H1 (cell line): ENCODE data around the gene SPTAN1. TPM values are rescaled to one million over a fixed set of nuclear protein-coding genes. Genes with fewer than 3 reads are reported as not detected.
"Not testable (repeated sequence)": the region's sequence is repeated elsewhere in the genome, so short reads cannot be mapped to it uniquely, and the experiment has no call there.

ENCODE experiments used
- CTCF ChIA-PET: fragments of 300-600 bp; sonication (Branson Sonifier 250); formaldehyde crosslinking; loops from one replicate; lab custom pipeline; 2021; ENCODE audit not compliant: partially characterized antibody; lab: Charles Lee
- POLR2A ChIA-PET: fragments of 300-600 bp; sonication (Branson Sonifier 250); formaldehyde crosslinking; loops from one replicate; lab custom pipeline; 2021; ENCODE audit warnings: inconsistent platforms; ENCODE audit not compliant: partially characterized antibody; lab: Charles Lee
- DNase-seq, 2 experiments: peaks; one replicate each; pipeline versions ENCODE4 v3.0.0 to v3.0.0-alpha.2; 2010 to 2022; ENCODE audit warnings: low spot score in 2 of 2, low read depth in 1 of 2, mixed read lengths in 1 of 2
- FAIRE-seq: peaks from 2 replicates; lab custom pipeline; 2011; peaks lifted over from hg19 to GRCh38; lab: Jason Lieb, UNC
- H2AFZ ChIP-seq: 2 replicates; pipeline ENCODE4 v1.8.1; 2012; ENCODE audit warnings: low read length, inconsistent platforms
- H2AK5ac ChIP-seq: 2 replicates; pipeline ENCODE4 v1.6.1; 2013; ENCODE audit warnings: low read depth, low read length
- H2BK120ac ChIP-seq: replicated peaks from 2 replicates; pipeline ENCODE3; 2013; ENCODE audit warnings: low read depth, low read length, inconsistent platforms
- H2BK12ac ChIP-seq: 2 replicates; pipeline ENCODE4 v1.6.1; 2013; ENCODE audit warnings: low read depth, low read length
- H2BK15ac ChIP-seq: 2 replicates; pipeline ENCODE4 v1.6.1; 2013; ENCODE audit warnings: low read length
- H2BK20ac ChIP-seq: 2 replicates; pipeline ENCODE4 v1.6.1; 2013; ENCODE audit warnings: low read length
- H2BK5ac ChIP-seq: 2 replicates; pipeline ENCODE4 v1.6.1; 2013; ENCODE audit warnings: low read depth, low read length
- H3K14ac ChIP-seq: 2 replicates; pipeline ENCODE4 v1.6.1; 2013; ENCODE audit warnings: inconsistent platforms; ENCODE audit not compliant: insufficient read length
- H3K18ac ChIP-seq: 2 replicates; pipeline ENCODE4 v1.6.1; 2013; ENCODE audit warnings: low read length; ENCODE audit errors: extremely low read depth
- H3K23ac ChIP-seq: 2 replicates; pipeline ENCODE4 v1.6.1; 2013; ENCODE audit warnings: inconsistent platforms; ENCODE audit not compliant: insufficient read length
- H3K23me2 ChIP-seq: 2 replicates; pipeline ENCODE4 v1.6.1; 2013; ENCODE audit warnings: low read depth, low read length
- H3K27ac ChIP-seq: 2 replicates; pipeline ENCODE4 v1.6.1; 2011; ENCODE audit warnings: low read depth, low read length, inconsistent platforms
- H3K27me3 ChIP-seq, 4 experiments: replicated peaks in 1 of 4; 1 replicate in 1 of 4; 2 replicates in 3 of 4; pipeline versions ENCODE4 v1.6.1 to v1.8.1; 2011 to 2013; ENCODE audit warnings: low read length in 3 of 4, mild to moderate bottlenecking in 3 of 4, inconsistent platforms in 2 of 4, mixed read lengths in 2 of 4, moderate library complexity in 1 of 4; ENCODE audit not compliant: control insufficient read depth in 3 of 4, insufficient read depth in 3 of 4; ENCODE audit errors: extremely low read depth in 1 of 4
- H3K36me3 ChIP-seq, 4 experiments: 2 replicates each; pipeline versions ENCODE4 v1.6.1 to v1.8.1; 2011 to 2013; ENCODE audit warnings: mild to moderate bottlenecking in 4 of 4, low read length in 3 of 4, moderate library complexity in 2 of 4, control low read depth in 1 of 4, inconsistent platforms in 1 of 4; ENCODE audit not compliant: insufficient read depth in 4 of 4, control insufficient read depth in 2 of 4
- H3K4ac ChIP-seq: replicated peaks from 2 replicates; pipeline ENCODE3; 2013; ENCODE audit warnings: low read length, low read depth, mixed read lengths, inconsistent platforms; ENCODE audit not compliant: insufficient read length
- H3K4me1 ChIP-seq, 4 experiments: replicated peaks in 1 of 4; 1 replicate in 1 of 4; 2 replicates in 3 of 4; pipeline versions ENCODE4 v1.6.1 to v1.8.1; 2011 to 2013; ENCODE audit warnings: low read length in 3 of 4, inconsistent platforms in 2 of 4, mixed read lengths in 1 of 4; ENCODE audit not compliant: insufficient read depth in 4 of 4, control insufficient read depth in 3 of 4
- H3K4me2 ChIP-seq, 2 experiments: 2 replicates each; pipeline versions ENCODE4 v1.6.1 to v1.8.1; 2011 to 2013; ENCODE audit warnings: low read depth in 2 of 2, low read length in 2 of 2, control low read depth in 1 of 2, inconsistent platforms in 1 of 2, mild to moderate bottlenecking in 1 of 2; ENCODE audit not compliant: insufficient read depth in 1 of 2
- H3K4me3 ChIP-seq, 4 experiments: fragments of 200-600, 300-600 bp in 1 of 4; sonication (generic), shearing (Covaris generic), sonication (Bioruptor Twin) in 1 of 4; 2 replicates each; pipeline versions ENCODE4 v1.5.1 to v1.8.1; 2011 to 2016; ENCODE audit warnings: low read length in 4 of 4, low read depth in 3 of 4, control low read depth in 2 of 4, inconsistent platforms in 2 of 4, mild to moderate bottlenecking in 2 of 4, mixed read lengths in 1 of 4, moderate library complexity in 1 of 4; ENCODE audit not compliant: insufficient read depth in 2 of 4; ENCODE audit errors: extremely low read depth in 1 of 4
- H3K56ac ChIP-seq: replicated peaks from 2 replicates; pipeline ENCODE3; 2013; ENCODE audit warnings: low read depth, mild to moderate bottlenecking, mixed read lengths, low read length, inconsistent platforms; ENCODE audit not compliant: insufficient read length
- H3K79me1 ChIP-seq: 2 replicates; pipeline ENCODE4 v1.6.1; 2013; ENCODE audit warnings: low read depth, low read length, control low read depth
- H3K79me2 ChIP-seq, 2 experiments: 2 replicates each; pipeline versions ENCODE4 v1.6.1 to v1.8.1; 2012 to 2013; ENCODE audit warnings: low read length in 2 of 2, mild to moderate bottlenecking in 2 of 2, inconsistent platforms in 1 of 2; ENCODE audit not compliant: insufficient read depth in 2 of 2, control insufficient read depth in 1 of 2
- H3K9ac ChIP-seq, 4 experiments: replicated peaks in 1 of 4; 1 replicate in 1 of 4; 2 replicates in 3 of 4; pipeline versions ENCODE4 v1.6.1 to v1.8.1; 2011 to 2013; ENCODE audit warnings: low read depth in 3 of 4, low read length in 3 of 4, control low read depth in 2 of 4, mild to moderate bottlenecking in 2 of 4, moderate library complexity in 2 of 4, inconsistent platforms in 1 of 4; ENCODE audit errors: extremely low read depth in 1 of 4
- H3K9me3 ChIP-seq, 2 experiments: 2 replicates each; pipeline versions ENCODE4 v1.6.1 to v1.8.1; 2012 to 2013; ENCODE audit warnings: mild to moderate bottlenecking in 2 of 2, moderate library complexity in 2 of 2, control low read depth in 1 of 2, inconsistent platforms in 1 of 2, low read depth in 1 of 2, low read length in 1 of 2, mixed read lengths in 1 of 2; ENCODE audit not compliant: insufficient read depth in 2 of 2
- H4K20me1 ChIP-seq, 2 experiments: replicated peaks in 1 of 2; 2 replicates each; pipeline versions ENCODE3 to v1.8.1; 2011 to 2013; ENCODE audit warnings: inconsistent platforms in 2 of 2, low read length in 2 of 2, mild to moderate bottlenecking in 1 of 2; ENCODE audit not compliant: insufficient read depth in 2 of 2, control insufficient read depth in 1 of 2
- H4K5ac ChIP-seq: 2 replicates; pipeline ENCODE4 v1.6.1; 2013; ENCODE audit warnings: low read length, low read depth, mixed read lengths, inconsistent platforms; ENCODE audit not compliant: insufficient read length
- H4K8ac ChIP-seq: 2 replicates; pipeline ENCODE4 v1.8.0; 2013; ENCODE audit warnings: mild to moderate bottlenecking, moderate library complexity, low read length, inconsistent platforms; ENCODE audit not compliant: insufficient read depth; ENCODE audit errors: extremely low read depth
- H4K91ac ChIP-seq: replicated peaks from 2 replicates; pipeline ENCODE3; 2013; ENCODE audit warnings: low read length, mixed read lengths, inconsistent platforms; ENCODE audit not compliant: insufficient read length
- WGBS, 2 experiments: shearing (Covaris generic) in 1 of 2; methylation state at CpG; one replicate each; pipeline versions ENCODE4 v1.1.6 to v1.1.7; 2013 to 2015; ENCODE audit warnings: low lambda C conversion rate in 2 of 2, mixed read lengths in 2 of 2, inconsistent platforms in 1 of 2, low coverage in 1 of 2, missing lambda C conversion rate in 1 of 2; ENCODE audit not compliant: insufficient replicate concordance in 2 of 2, insufficient coverage in 1 of 2, insufficient read length in 1 of 2; ENCODE audit errors: extremely low coverage in 1 of 2, missing lambda C conversion rate in 1 of 2; 5-methylcytosine and 5-hydroxymethylcytosine counted together
- polyA plus RNA-seq, 7 experiments: library from polyadenylated mRNA; depleted of rRNA in 3 of 7; stranded (reverse) in 5 of 7; unstranded in 2 of 7; fragments of >200 nt in 5 of 7; fragments of 200-250 nt in 2 of 7; gene quantifications; 1 replicate in 5 of 7; 2 replicates in 1 of 7; 4 replicates in 1 of 7; pipeline versions ENCODE4 v1.2.1 to v1.2.3, GENCODE V29; 2011 to 2013; ENCODE audit warnings: missing spikeins in 2 of 7, mixed read lengths in 2 of 7
- total RNA-seq: library from RNA; stranded (reverse); fragmentation: NEBNext Ultra II Directional; extraction: Animal tissue kit (Norgen Biotek cat#: 25700); gene quantifications from 2 replicates; pipeline ENCODE4 v1.2.1, GENCODE V29; 2021

Gene SPTAN1
- total and polyA plus RNA-seq, 2 of the 8 experiments (the other 6 are each of a cell fraction or from before 2014, with no cell fraction given) = 182 to 216 TPM

- H3K4me3 ChIP-seq, H3K56ac ChIP-seq, H2AK5ac ChIP-seq, H3K79me1 ChIP-seq, H3K27ac ChIP-seq, H2BK12ac ChIP-seq, H3K79me2 ChIP-seq, H3K27me3 ChIP-seq, H4K8ac ChIP-seq, H4K20me1 ChIP-seq, H3K9me3 ChIP-seq, H3K14ac ChIP-seq, H4K91ac ChIP-seq, H3K9ac ChIP-seq, H3K23me2 ChIP-seq, H2BK120ac ChIP-seq, H3K4me1 ChIP-seq, H3K18ac ChIP-seq, H2BK5ac ChIP-seq, H2BK20ac ChIP-seq, DNase-seq, H3K4ac ChIP-seq, FAIRE-seq, H2BK15ac ChIP-seq, H3K36me3 ChIP-seq, H2AFZ ChIP-seq, H3K23ac ChIP-seq, H4K5ac ChIP-seq: not testable (repeated sequence)
- CTCF ChIA-PET = interaction anchor here (1.0 kb wide), 1 partner anchor 64 kb away, joined by 4 read pairs; no protein-coding TSS in a partner anchor
- WGBS, 2 experiments = 86% methylated on average over 14 of the region's 14 CpGs; no CpG with 5 or more reads in 1 of the 2 experiments
- peak overlapping the region in 1 of 2 experiments; percentile 90; a peak in 1 of 4 replicates for H3K4me2 ChIP-seq
- POLR2A ChIA-PET = interaction anchor here (1.0 to 2.0 kb wide), 2 partner anchors 9 to 310 kb away, joined by 3 to 5 read pairs; no protein-coding TSS in a partner anchor
These were observed 49.0 kb upstream of the SPTAN1 start for GRCh38 chr9:128503415-128503825.
